ENCODE data around the gene UACA. TPM values are rescaled to one million over a fixed set of nuclear protein-coding genes. Genes with fewer than 3 reads are reported as not detected.

The UACA gene
- total and polyA plus RNA-seq, 9 donors, result 28.6 to 62.0 (median 51.8) TPM

DNA sequence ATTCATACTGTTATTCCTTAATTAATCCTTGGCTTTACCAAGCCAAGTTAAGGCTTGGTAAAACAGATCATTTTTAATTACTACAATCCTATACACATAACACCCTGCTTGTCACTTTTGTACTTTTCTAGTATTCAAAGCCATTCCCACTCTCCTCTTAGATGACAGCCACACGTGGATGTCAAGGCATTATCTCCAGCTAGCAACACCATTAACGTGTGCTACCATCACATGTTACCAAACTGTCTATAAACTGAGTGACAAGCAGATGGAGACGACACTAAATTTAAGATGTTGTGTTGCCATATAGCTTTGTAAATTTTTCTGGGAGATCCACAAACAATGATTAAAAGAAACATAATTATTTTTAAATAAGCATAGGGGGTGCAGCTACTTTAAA is 103.7 kb downstream of the UACA start:
- no peak for DNase-seq
- no peaks in the 10 kb centered on the region for H3K4me1 ChIP-seq (ENCODE audit: insufficient read depth)
- H3K9me3 ChIP-seq, result no peaks in the 10 kb centered on the region
- intact Hi-C loops (cut with DNase I), result loop anchor here in 1 of 4 donors (10.0 kb wide), 1 partner anchor 65 kb away; no protein-coding TSS in a partner anchor
- WGBS, 3 donors, result 85 to 90% (median 86%) methylated on average over 3 of the region's 3 CpGs
- TF ChIP-seq EP300 (IDR thresholded peaks at IDR 0.05) (no peak), POLR2A (IDR thresholded peaks at IDR 0.05) (no peak)
- TF ChIP-seq, protein P1, sequence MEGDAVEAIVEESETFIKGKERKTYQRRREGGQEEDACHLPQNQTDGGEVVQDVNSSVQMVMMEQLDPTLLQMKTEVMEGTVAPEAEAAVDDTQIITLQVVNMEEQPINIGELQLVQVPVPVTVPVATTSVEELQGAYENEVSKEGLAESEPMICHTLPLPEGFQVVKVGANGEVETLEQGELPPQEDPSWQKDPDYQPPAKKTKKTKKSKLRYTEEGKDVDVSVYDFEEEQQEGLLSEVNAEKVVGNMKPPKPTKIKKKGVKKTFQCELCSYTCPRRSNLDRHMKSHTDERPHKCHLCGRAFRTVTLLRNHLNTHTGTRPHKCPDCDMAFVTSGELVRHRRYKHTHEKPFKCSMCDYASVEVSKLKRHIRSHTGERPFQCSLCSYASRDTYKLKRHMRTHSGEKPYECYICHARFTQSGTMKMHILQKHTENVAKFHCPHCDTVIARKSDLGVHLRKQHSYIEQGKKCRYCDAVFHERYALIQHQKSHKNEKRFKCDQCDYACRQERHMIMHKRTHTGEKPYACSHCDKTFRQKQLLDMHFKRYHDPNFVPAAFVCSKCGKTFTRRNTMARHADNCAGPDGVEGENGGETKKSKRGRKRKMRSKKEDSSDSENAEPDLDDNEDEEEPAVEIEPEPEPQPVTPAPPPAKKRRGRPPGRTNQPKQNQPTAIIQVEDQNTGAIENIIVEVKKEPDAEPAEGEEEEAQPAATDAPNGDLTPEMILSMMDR (IDR thresholded peaks at IDR 0.05), result no peak
- H3K36me3 ChIP-seq, result no peaks in the 10 kb centered on the region
- no peaks in the 10 kb centered on the region for H3K27me3 ChIP-seq
- H3K4me3 ChIP-seq, result no peak overlapping the region
- H3K27ac ChIP-seq, result no peak overlapping the region

DNA sequence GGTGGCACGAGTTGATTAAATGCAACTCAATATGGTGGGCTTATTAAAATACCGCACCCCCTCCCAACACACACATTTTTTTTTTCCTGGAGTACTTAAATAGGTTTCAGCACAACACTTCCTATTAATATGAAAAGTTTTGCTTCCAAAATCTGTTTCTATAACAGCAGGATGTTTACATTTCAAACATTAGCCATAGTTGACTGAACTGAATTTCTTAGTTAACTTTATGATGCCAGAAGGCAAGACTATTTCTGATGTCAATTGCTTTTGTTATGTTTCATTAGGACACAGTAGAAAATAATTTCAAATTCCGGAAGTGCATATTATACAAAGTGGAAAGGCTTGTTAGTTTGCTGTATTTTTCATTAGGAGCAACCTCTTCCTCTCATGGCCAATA is 104.7 kb downstream of the UACA start:
- H3K27ac ChIP-seq, result no peak overlapping the region
- H3K4me1 ChIP-seq (ENCODE audit: insufficient read depth), result no peaks in the 10 kb centered on the region
- no peaks in the 10 kb centered on the region for H3K9me3 ChIP-seq
- WGBS, 3 donors, result 41 to 66% (median 49%) methylated on average over 3 of the region's 3 CpGs
- no peaks in the 10 kb centered on the region for H3K36me3 ChIP-seq
- H3K4me3 ChIP-seq, result no peak overlapping the region
- no peak for DNase-seq
- no peaks in the 10 kb centered on the region for H3K27me3 ChIP-seq
- intact Hi-C loops (cut with DNase I), result loop anchor here in 1 of 4 donors (10.0 kb wide), 1 partner anchor 64 kb away; no protein-coding TSS in a partner anchor
- TF ChIP-seq EP300 (IDR thresholded peaks at IDR 0.05), result no peak
- TF ChIP-seq POLR2A (IDR thresholded peaks at IDR 0.05), result no peak
- TF ChIP-seq, protein P1 (IDR thresholded peaks at IDR 0.05), result no peak

DNA sequence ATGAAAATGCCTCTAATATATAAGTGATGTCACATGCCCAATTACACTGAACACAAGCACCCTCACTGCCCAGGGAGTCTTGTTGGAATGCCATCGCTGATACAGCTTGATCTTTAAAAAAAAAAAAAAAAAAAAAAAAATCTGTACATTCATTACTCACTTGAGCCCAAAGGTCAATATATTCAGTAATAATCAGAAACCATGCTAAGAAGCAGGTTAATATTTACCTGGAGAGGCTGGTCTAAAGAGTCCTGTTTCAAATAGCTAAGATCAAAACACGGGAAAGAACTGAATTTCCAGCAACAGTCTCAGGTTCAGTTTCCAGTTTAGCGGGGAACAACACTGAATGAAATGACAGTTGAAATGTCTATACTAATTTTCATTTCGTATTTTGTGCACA is 109.9 kb downstream of the UACA start:
- intact Hi-C loops (cut with DNase I), result loop anchor here in 1 of 4 donors (10.0 kb wide), 1 partner anchor 59 kb away; no protein-coding TSS in a partner anchor
- H3K4me1 ChIP-seq (ENCODE audit: insufficient read depth), result no peaks in the 10 kb centered on the region
- H3K27ac ChIP-seq, result no peak overlapping the region
- TF ChIP-seq, protein P1 (IDR thresholded peaks at IDR 0.05), result no peak
- TF ChIP-seq POLR2A (IDR thresholded peaks at IDR 0.05), result no peak
- no peak for DNase-seq
- 95 to 98% (median 96%) methylated on average over 4 of the region's 4 CpGs for whole genome bisulfite sequencing, 3 donors
- no peaks in the 10 kb centered on the region for H3K36me3 ChIP-seq
- H3K9me3 ChIP-seq, result no peaks in the 10 kb centered on the region
- no peaks in the 10 kb centered on the region for H3K27me3 ChIP-seq
- no peak overlapping the region for H3K4me3 ChIP-seq

DNA sequence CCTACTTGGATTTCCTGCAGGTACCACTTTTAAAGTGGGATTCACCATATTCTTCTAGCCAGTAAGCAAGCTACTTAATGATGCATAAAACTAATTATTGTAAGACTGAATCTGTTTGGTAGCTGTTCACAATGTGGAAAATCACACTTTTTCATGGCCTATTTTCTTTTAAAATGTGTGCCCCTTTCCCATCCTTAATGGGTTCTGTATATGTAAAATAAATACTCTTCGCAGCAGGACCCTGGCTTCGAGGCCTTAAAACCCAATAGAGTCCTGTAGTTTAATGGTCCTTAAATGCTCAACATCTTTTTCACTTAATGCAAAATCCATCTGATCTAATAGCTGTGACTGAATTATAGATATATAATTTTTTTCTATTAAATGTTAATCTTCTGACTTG is 111.0 kb downstream of the UACA start:
- intact Hi-C loops (cut with DNase I), result loop anchor here in 1 of 4 donors (10.0 kb wide), 1 partner anchor 58 kb away; no protein-coding TSS in a partner anchor
- no peaks in the 10 kb centered on the region for H3K4me1 ChIP-seq (ENCODE audit: insufficient read depth)
- H3K27me3 ChIP-seq, result no peaks in the 10 kb centered on the region
- TF ChIP-seq, protein P1 (IDR thresholded peaks at IDR 0.05), result no peak
- TF ChIP-seq POLR2A (IDR thresholded peaks at IDR 0.05), result no peak
- TF ChIP-seq EP300 (IDR thresholded peaks at IDR 0.05), result no peak
- 97 to 98% (median 97%) methylated on average over 2 of the region's 2 CpGs for WGBS, 3 donors
- H3K4me3 ChIP-seq, result no peak overlapping the region
- H3K27ac ChIP-seq, result no peak overlapping the region
- DNase-seq, result no peak
- H3K9me3 ChIP-seq, result no peaks in the 10 kb centered on the region
- H3K36me3 ChIP-seq, result no peaks in the 10 kb centered on the region

Data from ovary (tissue), 9 donors.